Testis (tissue), 3 donors: Measurements from ENCODE around the gene KCNH4. TPM values are rescaled to one million over a fixed set of nuclear protein-coding genes. Genes with fewer than 3 reads are reported as not detected.
"Not testable (repeated sequence)": the region's sequence is repeated elsewhere in the genome, so short reads cannot be mapped to it uniquely, and the experiment has no call there.

ENCODE experiments used
- DNase-seq: peaks from one replicate; pipeline ENCODE4 v3.0.0-alpha.2; 2019
- H3K27ac ChIP-seq, 2 donors: fragments of 200-600 bp; sonication (generic); one replicate each; pipeline ENCODE4 v1.5.1; 2019
- H3K27me3 ChIP-seq: fragments of 200-600 bp; sonication (generic); one replicate; pipeline ENCODE4 v1.5.1; 2019
- H3K36me3 ChIP-seq: fragments of 200-600 bp; sonication (generic); one replicate; pipeline ENCODE4 v1.5.1; 2017; ENCODE audit warnings: low read depth; ENCODE audit errors: missing control alignments
- H3K4me1 ChIP-seq: fragments of 200-600 bp; sonication (generic); one replicate; pipeline ENCODE4 v1.5.1; 2019
- H3K4me3 ChIP-seq, 2 donors: fragments of 200-600 bp; sonication (generic); one replicate each; pipeline ENCODE4 v1.5.1; 2017 to 2019
- H3K9me3 ChIP-seq: fragments of 200-600 bp; sonication (generic); one replicate; pipeline ENCODE4 v1.5.1; 2017
- CTCF ChIP-seq, 3 experiments: fragments of 450-650 bp in 2 of 3; fragments of 200-600 bp in 1 of 3; sonication (generic) in 1 of 3; IDR thresholded peaks; one replicate each; pipeline ENCODE4 v1.5.1; 2016 to 2019; ENCODE audit warnings: antibody characterized with exemption in 3 of 3, mild to moderate bottlenecking in 2 of 3, moderate library complexity in 1 of 3
- POLR2A ChIP-seq: fragments of 450-650 bp; IDR thresholded peaks from one replicate; pipeline ENCODE4 v1.6.1; 2017; ENCODE audit warnings: antibody characterized with exemption, mild to moderate bottlenecking, moderate library complexity
- WGBS, 2 donors: methylation state at CpG; one replicate each; pipeline ENCODE4 v1.1.5; 2018; 5-methylcytosine and 5-hydroxymethylcytosine counted together
- intact Hi-C: fragments of 100-400 bp; cut with DNase I; formaldehyde crosslinking; loops from one replicate; pipeline ENCODE4 v1.15.1; 2023; ENCODE audit warnings: low total_unique reads
- polyA plus RNA-seq: library from polyadenylated mRNA; stranded (reverse); fragments of 350-450 nt; fragmentation: Illumina TruSeq; extraction: RNeasy Lipid Tissue Mini Kit (QIAGEN cat#74804); gene quantifications from one replicate; pipeline ENCODE4 v1.2.3, GENCODE V29; 2014; ENCODE audit warnings: low read depth, low replicate concordance; ENCODE audit not compliant: insufficient read depth
- total RNA-seq, 2 donors: library from RNA; depleted of rRNA; stranded (reverse); fragments of >200 nt; gene quantifications; one replicate each; pipeline ENCODE4 v1.2.3, GENCODE V29; 2016

KCNH4 gene
- total and polyA plus RNA-seq, 3 donors from 2014 or later = 0.24 to 0.56 (median 0.42) TPM

GRCh38 chr17:42153919-42154742, 26.8 kb downstream of the KCNH4 start:
- intact Hi-C loops = no loop called here
- H3K27me3 ChIP-seq = no peaks in the 10 kb centered on the region
- no peak for DNase-seq
- H3K36me3 ChIP-seq = no peaks in the 10 kb centered on the region
- no peaks in the 10 kb centered on the region for H3K9me3 ChIP-seq
- H3K4me3 ChIP-seq = peak overlapping the region; percentile 97 to 98
- peak overlapping the region; percentile 70 to 78 for H3K27ac ChIP-seq
- TF ChIP-seq CTCF (IDR thresholded peaks at IDR 0.05) (no peak), POLR2A (no peak)
- WGBS, 2 donors = 3 to 4% methylated on average over 14 to 15 of the region's 15 CpGs
- peaks cover 22% of the 10 kb centered on the region for H3K4me1 ChIP-seq

- TF ChIP-seq POLR2A (no peak), CTCF (IDR thresholded peaks at IDR 0.05) (no peak)
- peaks cover 6% of the 10 kb centered on the region for H3K4me1 ChIP-seq
- no peaks in the 10 kb centered on the region for H3K9me3 ChIP-seq
- intact Hi-C loops = no loop called here
- H3K27ac ChIP-seq = no peak overlapping the region
- WGBS, 2 donors = 82 to 87% methylated on average over 7 to 13 of the region's 13 CpGs
- no peak for DNase-seq
- H3K4me3 ChIP-seq = no peak overlapping the region
- no peaks in the 10 kb centered on the region for H3K27me3 ChIP-seq
- no peaks in the 10 kb centered on the region for H3K36me3 ChIP-seq
Observed at GRCh38 chr17:42146911-42147607, 33.9 kb downstream of the KCNH4 start.

GRCh38 chr17:42143138-42143537, 37.8 kb downstream of the KCNH4 start:
- H3K27me3 ChIP-seq, intact Hi-C loops, H3K36me3 ChIP-seq, H3K4me3 ChIP-seq, H3K9me3 ChIP-seq, DNase-seq, H3K27ac ChIP-seq: not testable (repeated sequence)
- peaks cover 12% of the 10 kb centered on the region for H3K4me1 ChIP-seq
- 60 to 71% methylated on average over 4 of the region's 4 CpGs for WGBS, 2 donors

GRCh38 chr17:42142371-42142896, 38.5 kb downstream of the KCNH4 start:
- intact Hi-C loops = no loop called here
- no peak for TF ChIP-seq CTCF (IDR thresholded peaks at IDR 0.05)
- TF ChIP-seq POLR2A = no peak
- Histone ChIP-seq H3K27ac (no peak overlapping the region), H3K9me3 (no peaks in the 10 kb centered on the region), H3K4me3 (no peak overlapping the region), H3K36me3 (no peaks in the 10 kb centered on the region), H3K27me3 (no peaks in the 10 kb centered on the region), H3K4me1 (peaks cover 16% of the 10 kb centered on the region)
- 76 to 82% methylated on average over 7 of the region's 7 CpGs for WGBS, 2 donors
- DNase-seq = no peak

- Histone ChIP-seq H3K4me1 (peaks cover 21% of the 10 kb centered on the region), H3K36me3 (no peaks in the 10 kb centered on the region), H3K27me3 (no peaks in the 10 kb centered on the region), H3K27ac (no peak overlapping the region), H3K9me3 (no peaks in the 10 kb centered on the region), H3K4me3 (no peak overlapping the region)
- no peak for DNase-seq
- WGBS, 2 donors = 75 to 85% methylated on average over 8 of the region's 8 CpGs
- intact Hi-C loops = no loop called here
- TF ChIP-seq CTCF (IDR thresholded peaks at IDR 0.05) (no peak), POLR2A (no peak)
Observed at GRCh38 chr17:42141382-42141781, 39.6 kb downstream of the KCNH4 start.

- H3K9me3 ChIP-seq, H3K36me3 ChIP-seq, DNase-seq, intact Hi-C loops, H3K4me3 ChIP-seq, H3K27ac ChIP-seq, H3K27me3 ChIP-seq: not testable (repeated sequence)
- H3K4me1 ChIP-seq = peaks cover 28% of the 10 kb centered on the region
- WGBS, 2 donors = 95 to 97% methylated on average over 7 of the region's 7 CpGs
Observed at GRCh38 chr17:42140690-42141089, 40.3 kb downstream of the KCNH4 start.
